Measurements from ENCODE around the gene CREBRF. TPM values are rescaled to one million over a fixed set of nuclear protein-coding genes. Genes with fewer than 3 reads are reported as not detected.
A peak's percentile ranks its signal among the peaks of the same experiment; 100 is the strongest.

CREBRF gene
- total and polyA plus RNA-seq, 2 experiments from 2014 or later = 5.8 to 11.9 TPM

DNA sequence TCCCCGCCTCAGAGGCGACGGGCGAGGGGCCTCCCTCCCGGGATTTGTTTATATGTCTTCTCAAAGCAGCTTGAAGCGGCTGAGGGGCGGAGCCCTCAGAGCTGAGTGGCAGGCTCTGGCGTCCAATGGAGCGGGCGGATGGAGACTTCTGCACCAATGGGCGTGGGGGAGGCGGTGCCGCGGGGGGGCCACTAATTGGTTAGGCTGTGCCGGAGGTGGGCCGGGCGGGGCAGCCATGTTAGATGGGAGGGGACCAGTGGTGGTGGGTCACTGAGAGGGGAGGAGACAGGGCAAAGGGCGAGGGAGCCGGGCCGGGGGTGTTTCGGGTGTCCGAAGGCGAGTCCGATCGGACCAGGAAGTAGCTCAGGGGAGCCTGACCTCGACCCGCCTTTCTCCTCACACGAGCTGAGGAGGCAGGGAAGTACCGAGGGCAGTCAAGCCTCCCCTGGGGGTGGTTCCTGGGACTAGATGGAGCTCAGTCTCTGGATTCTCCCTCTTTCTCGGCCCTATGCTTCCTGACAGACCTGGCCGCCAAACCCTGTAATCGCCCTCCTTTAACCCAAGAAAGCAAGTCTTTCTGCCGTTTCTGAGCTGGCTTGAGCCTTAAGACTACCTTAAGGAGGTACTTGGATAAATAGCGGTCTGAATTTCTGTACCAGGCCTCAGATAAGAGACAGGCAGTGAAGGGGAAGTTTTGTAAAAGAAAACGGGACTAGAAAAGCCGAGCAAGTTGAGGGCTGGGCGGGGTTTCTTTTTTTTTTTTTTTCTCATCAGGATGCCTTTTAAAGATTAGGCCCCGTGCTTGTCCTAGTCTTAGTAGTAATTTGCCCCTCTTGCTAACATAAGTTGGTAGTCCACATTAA is 1.1 kb downstream of the CREBRF start:
- Histone ChIP-seq H3K27me3 (no peaks in the 10 kb centered on the region), H3K27ac (peak overlapping the region; percentile 99), H3K36me3 (no peaks in the 10 kb centered on the region), H3K9me3 (ENCODE audit: low read depth) (no peaks in the 10 kb centered on the region), H3K4me3 (peak overlapping the region; percentile 99), H3K4me1 (ENCODE audit: low read depth) (peaks cover 6% of the 10 kb centered on the region)
- peak; percentile 99 to 100 for DNase-seq (ENCODE audit: low read depth in 1 of 2, low spot score in 1 of 2)
- TF ChIP-seq, protein P1, sequence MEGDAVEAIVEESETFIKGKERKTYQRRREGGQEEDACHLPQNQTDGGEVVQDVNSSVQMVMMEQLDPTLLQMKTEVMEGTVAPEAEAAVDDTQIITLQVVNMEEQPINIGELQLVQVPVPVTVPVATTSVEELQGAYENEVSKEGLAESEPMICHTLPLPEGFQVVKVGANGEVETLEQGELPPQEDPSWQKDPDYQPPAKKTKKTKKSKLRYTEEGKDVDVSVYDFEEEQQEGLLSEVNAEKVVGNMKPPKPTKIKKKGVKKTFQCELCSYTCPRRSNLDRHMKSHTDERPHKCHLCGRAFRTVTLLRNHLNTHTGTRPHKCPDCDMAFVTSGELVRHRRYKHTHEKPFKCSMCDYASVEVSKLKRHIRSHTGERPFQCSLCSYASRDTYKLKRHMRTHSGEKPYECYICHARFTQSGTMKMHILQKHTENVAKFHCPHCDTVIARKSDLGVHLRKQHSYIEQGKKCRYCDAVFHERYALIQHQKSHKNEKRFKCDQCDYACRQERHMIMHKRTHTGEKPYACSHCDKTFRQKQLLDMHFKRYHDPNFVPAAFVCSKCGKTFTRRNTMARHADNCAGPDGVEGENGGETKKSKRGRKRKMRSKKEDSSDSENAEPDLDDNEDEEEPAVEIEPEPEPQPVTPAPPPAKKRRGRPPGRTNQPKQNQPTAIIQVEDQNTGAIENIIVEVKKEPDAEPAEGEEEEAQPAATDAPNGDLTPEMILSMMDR (IDR thresholded peaks at IDR 0.05; ENCODE audit: low read depth, low read length) = peak; percentile 18

DNA sequence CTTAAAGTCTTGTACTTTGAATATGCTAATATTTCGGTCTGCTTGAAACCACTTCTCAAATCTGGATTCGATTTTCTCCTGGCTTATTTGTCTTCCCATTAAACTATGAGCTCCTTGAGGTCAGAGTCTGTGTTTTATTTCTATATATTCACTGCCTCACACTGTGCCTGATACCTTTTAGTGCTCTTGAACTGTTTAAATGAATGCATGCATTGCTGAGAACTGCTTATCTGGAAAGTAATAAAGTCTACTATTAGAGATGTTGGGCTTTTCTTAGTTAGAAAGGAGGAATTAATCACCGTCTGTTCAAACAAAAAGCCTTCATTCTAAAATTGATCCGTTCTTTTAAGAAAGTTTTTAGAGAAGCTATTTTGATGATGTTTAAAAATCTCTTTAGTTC is 6.0 kb downstream of the CREBRF start:
- no peaks in the 10 kb centered on the region for H3K9me3 ChIP-seq (ENCODE audit: low read depth)
- DNase-seq (ENCODE audit: low read depth in 1 of 2, low spot score in 1 of 2) = no peak
- no peaks in the 10 kb centered on the region for H3K36me3 ChIP-seq
- no peak overlapping the region for H3K4me3 ChIP-seq
- no peaks in the 10 kb centered on the region for H3K27me3 ChIP-seq
- TF ChIP-seq, protein P1 (IDR thresholded peaks at IDR 0.05; ENCODE audit: low read depth, low read length) = no peak
- peaks cover 6% of the 10 kb centered on the region for H3K4me1 ChIP-seq (ENCODE audit: low read depth)
- no peak overlapping the region for H3K27ac ChIP-seq

DNA sequence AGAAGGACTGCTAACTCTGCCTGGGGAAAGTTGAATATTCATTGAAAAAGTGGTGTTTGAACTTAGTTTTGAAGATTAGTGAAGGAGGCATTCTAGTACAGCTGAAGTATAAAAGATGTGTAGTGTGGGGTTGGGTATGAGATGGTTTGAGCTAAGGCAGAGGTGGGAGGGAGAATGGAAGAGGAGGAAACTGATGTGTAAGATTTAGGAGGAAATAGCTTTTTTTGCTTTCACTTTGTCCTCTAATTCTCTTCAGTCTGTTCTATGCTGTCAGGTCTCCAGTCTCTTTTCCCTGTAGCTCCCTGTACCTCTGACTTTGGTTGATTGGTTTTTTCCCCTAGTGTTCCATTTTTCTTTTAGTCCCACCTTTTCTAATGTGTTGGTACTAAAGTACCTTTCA is 9.0 kb downstream of the CREBRF start:
- TF ChIP-seq, protein P1 (IDR thresholded peaks at IDR 0.05; ENCODE audit: low read depth, low read length) = no peak
- Histone ChIP-seq H3K27me3 (no peaks in the 10 kb centered on the region), H3K36me3 (no peaks in the 10 kb centered on the region), H3K4me3 (no peak overlapping the region), H3K27ac (no peak overlapping the region), H3K4me1 (ENCODE audit: low read depth) (no peaks in the 10 kb centered on the region), H3K9me3 (ENCODE audit: low read depth) (no peaks in the 10 kb centered on the region)
- DNase-seq (ENCODE audit: low read depth in 1 of 2, low spot score in 1 of 2) = no peak

DNA sequence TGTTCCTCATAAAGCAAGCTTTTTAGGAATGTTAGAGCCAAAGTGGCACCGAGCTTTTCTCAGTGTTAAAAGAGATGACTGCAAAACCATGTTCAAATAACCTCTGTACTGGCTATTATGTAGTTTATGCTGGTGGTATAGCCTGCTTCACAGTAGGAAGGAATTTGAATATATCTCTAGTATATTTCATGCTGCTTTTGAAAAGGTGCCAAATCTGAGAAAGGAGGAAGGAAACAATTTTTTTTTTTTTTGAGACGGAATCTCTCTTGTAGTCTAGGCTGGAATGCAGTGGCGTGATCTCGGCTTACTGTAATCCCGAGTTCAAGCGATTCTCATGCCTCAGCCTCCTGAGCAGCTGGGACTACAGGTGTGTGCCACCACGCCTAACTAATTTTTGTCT is 13.5 kb downstream of the CREBRF start:
- TF ChIP-seq, protein P1 (IDR thresholded peaks at IDR 0.05; ENCODE audit: low read depth, low read length) = no peak
- DNase-seq (ENCODE audit: low read depth in 1 of 2, low spot score in 1 of 2) = peak in 1 of 2 donors; percentile 18
- no peak overlapping the region for H3K27ac ChIP-seq
- H3K9me3 ChIP-seq (ENCODE audit: low read depth) = no peaks in the 10 kb centered on the region
- no peaks in the 10 kb centered on the region for H3K27me3 ChIP-seq
- H3K4me1 ChIP-seq (ENCODE audit: low read depth) = no peaks in the 10 kb centered on the region
- no peak overlapping the region for H3K4me3 ChIP-seq
- H3K36me3 ChIP-seq = no peaks in the 10 kb centered on the region

DNA sequence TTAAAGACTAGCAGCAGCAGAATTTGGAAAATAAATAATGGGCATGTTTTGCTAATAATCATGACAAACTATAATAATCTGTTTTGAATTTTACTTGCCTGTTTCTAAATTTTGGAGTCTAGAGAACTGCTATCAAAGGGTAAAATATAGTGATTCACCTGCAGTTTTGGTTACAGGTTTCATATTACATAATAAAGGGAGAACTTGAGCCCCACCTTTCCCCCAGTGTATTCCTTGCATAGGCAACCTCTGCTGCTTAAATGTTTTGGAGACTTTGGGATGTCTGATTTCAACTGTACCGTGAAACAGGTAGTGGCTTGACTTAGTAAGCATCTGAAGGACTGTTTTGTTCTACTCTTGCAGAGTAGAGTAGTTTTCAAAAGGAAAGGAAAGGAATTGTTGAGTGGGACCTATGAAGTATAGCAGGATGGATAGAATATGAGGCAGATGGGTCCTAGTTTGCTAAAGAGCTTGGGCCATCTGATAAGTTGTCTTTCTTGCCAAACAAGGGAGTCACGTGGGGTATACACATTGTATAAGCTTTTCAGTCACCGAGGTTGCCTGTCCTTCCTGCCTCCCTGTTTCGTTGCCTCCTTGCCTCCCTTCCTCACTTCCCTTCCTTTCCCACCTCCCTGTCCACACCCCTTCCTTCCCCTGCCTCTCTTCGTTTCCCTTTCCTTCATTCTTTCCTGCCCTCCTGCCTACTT is 19.1 kb downstream of the CREBRF start:
- Histone ChIP-seq H3K4me3 (no peak overlapping the region), H3K9me3 (ENCODE audit: low read depth) (no peaks in the 10 kb centered on the region), H3K27ac (no peak overlapping the region), H3K27me3 (no peaks in the 10 kb centered on the region), H3K36me3 (no peaks in the 10 kb centered on the region), H3K4me1 (ENCODE audit: low read depth) (no peaks in the 10 kb centered on the region)
- TF ChIP-seq, protein P1 (IDR thresholded peaks at IDR 0.05; ENCODE audit: low read depth, low read length) = no peak
- no peak for DNase-seq (ENCODE audit: low read depth in 1 of 2, low spot score in 1 of 2)

All from cardiac muscle cell (in vitro differentiated cells and primary cell).